Hematopoietic multipotent progenitor cell treated with erythropoietin and hydrocortisone succinate and interleukin-3 and kit ligand, for 4 days (in vitro differentiated cells): Measurements from ENCODE around the gene ASTN1.

Experiments used
- DNase-seq: peaks from one replicate; pipeline ENCODE4 v3.0.0-alpha.2; 2015

Gene ASTN1

DNA sequence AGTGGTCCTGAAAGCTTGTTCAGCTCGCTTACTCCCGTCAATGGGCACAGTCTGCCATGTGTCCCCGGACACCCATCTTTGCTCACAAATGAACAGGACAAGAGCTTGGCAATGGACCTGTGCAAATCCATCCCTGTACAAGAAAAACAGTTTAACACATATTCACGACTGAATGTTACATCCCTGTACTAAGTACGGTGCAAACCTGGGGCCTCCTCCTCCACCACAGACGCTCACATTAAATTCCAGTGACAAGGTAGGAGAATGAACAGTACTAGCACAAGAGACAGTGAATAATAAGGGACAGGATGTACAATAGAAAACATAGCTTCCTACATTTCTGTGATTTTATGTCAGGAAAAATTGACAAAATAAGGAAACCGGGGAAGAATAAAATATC lies 187.7 kb downstream of the ASTN1 start:
- no peak for DNase-seq

DNA sequence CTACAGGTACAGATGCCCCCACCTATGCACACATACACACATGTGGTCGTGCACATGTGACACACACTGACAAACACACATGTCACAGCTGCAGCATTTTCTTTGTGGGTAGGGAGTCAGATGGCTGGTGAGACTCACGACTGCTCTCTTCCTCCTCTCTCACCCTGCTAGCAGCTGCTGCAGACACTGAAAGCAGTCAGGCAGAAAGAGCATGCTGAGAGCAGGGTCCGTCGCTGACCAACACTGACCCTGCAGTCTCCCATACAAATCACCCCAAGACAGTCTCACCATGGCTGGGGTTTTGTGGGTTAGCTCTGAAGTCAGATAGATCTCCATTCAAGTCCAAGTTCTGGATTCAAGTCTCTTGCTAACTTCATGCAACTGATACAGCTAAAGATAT lies 188.3 kb downstream of the ASTN1 start:
- no peak for DNase-seq

DNA sequence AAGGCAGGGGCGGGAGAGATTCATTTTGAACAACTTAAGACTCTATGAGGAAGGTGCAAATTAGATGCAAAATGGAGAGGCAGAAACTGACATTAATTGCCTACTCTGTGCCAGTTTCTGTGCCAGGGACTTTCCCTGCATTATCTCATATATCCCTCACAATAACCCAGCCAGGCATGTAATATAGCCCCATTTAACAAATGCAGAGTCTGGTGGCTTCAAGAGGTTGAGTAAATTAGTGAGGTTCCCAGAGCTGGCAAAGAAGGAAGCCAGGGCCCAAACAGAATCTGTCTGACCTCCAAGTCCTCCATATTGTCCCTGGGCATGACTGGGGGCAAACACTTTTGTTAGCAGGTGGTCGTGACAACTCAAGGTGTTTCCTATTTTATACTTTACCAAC lies 199.8 kb downstream of the ASTN1 start:
- DNase-seq = no peak

DNA sequence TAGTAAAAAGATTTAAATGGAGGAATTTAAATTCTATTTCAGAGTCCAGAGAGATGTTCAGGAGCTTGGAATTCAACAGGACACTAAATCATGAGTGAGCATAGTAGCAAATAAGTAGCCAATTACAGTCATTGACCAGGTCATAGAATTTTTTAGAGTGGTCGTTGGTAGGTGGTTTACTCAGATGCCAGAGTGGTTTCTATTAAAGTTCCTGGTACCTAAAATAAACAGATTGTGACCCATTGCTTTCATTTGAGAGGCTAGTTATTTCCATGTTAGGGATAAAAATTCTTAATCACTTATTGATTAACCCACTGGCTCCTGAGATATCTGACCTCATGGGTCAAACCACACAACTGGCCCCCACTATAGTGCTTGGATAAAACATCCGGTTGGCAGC lies 201.3 kb downstream of the ASTN1 start:
- DNase-seq = no peak

DNA sequence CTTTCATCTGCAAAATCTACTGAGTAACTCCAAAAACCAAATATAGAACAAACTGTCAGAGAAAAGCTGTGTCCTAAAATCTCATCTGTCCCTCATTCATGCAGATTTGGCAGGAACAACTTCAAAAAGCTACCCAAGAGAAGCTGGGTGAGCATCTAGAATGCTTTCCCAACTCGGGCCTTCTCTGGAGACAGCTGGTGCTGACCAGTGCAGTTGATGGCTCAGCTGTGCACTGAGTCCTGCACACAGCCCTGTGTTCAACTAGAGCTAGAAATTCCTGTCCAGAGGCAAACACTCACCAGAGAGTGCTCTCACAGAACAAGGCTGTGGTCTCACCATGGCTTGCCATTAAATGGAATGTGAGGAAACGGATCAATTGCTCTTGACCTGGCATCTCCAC lies 202.8 kb downstream of the ASTN1 start:
- no peak for DNase-seq

DNA sequence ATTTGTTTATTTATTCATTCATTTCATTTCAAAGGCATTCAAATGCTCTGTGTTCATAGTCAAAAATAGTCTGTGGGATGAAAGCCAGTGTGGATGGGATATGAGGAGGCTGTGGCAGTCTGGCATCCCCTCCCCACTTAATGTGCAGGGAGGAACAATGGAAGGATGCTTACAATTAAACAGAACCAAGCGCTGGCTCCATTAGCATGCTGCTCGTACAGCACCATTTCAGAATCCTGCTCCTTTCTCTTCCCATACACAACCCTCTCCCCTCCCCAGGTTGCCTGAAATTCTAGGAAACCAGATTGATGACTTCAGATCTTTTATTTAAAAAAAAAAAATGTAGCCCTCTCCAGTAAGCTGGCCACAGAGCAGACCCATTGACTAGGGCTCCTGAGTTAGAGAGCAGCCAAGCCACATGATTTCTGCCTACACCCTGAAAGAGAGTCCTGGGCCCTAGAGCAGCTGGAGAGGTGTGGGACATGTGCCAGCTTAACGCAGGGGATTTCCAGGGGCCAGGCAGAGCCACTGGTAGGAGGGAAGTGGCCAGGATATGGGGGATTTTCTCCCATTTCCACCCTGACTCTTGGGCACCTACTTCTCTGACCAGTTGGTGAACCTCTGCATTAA lies 205.2 kb downstream of the ASTN1 start:
- no peak for DNase-seq

DNA sequence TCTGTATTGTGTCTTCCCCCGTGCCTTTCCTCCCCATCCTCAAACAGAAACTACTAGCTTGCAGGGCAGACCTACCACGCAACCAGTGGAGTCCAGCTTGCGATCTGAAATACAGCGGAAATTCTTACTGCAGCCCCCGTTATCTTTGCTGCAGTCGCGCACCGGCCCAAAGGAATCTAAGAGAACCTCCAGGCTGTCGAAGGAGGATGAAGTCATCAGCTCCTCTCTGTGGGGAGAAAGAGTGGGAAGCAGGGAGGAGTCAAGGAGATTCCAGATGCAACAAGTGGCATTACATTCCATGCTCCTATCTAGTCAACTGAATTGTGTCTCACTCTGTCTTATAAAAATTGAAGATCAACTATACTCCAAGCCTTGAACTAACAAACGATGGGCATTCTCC lies 206.9 kb downstream of the ASTN1 start:
- no peak for DNase-seq

DNA sequence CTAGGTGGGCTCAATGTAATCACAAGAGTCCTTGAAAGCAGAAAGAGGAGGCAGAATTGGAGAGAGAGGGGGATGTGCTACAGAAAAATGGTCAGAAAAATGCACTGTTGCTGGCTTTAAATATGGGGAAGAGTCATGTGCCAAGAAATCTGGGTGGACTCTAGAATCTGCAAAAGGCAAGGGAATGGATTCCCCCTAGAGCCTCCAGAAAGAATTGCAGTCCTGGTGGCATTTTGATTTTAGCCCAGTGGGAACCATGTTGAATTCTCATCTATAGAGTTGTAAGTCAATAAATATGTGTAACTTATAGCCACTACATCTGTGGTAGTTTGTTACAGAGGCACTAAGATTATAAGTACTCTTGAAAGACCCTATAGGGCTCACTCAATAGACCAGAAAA lies 210.3 kb downstream of the ASTN1 start:
- peak; percentile 2 for DNase-seq

DNA sequence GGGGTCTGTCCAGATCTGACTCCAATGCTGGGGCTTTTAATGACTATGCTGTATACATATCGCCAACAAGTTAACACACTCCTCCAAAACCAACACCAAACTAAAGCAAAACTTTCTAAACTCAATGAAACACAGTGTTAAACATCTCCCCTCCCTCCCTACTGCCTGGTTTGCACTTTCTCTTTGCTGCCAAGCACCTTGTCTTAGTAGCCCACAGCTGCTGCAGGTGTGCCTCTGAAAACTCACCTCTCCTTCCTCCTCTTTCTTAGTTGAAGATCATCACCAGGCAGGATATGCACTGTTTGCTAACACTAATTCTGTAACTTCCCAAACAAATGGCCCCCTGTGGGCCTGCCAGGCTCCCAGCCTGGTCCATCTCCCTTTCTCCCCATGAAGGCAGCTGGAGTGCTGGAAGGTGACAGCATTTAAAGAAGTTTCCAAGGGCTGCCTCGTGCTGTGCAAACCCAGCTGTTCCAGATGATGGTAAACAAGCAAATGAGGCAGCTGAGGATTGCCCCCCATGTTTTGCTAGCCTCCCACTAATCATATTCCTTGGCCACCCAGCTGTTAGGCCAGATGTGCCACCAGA lies 213.7 kb downstream of the ASTN1 start:
- no peak for DNase-seq

DNA sequence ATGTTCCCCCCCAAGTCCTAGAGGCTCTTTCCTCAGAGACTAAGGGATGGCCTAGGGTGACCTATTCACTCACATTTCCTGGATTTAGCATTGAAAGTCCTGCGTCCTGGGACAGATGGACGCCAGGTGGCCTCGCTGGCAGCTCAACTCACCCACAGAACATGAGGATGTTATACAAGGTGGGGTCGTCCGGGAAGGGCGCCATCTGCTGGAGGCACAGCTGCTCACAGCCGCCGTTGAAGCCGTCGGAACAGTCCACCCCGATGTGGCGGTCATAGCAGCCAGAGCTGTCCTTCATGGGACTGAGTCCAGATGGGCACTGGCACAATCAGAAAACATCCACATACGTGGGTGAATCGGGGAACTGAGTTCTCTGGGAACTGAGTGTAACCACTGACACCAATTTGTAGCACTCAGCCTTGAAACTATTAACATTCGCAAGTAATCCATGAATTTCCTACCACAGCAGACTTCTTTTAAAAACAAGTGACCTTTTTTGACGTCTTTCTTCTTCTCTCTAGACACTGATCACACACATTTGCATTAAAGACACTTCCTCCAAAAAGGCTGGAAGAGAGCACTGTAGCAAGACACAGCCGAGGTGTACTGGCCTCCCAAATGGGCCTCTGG lies 215.4 kb downstream of the ASTN1 start:
- DNase-seq = peak; percentile 63

DNA sequence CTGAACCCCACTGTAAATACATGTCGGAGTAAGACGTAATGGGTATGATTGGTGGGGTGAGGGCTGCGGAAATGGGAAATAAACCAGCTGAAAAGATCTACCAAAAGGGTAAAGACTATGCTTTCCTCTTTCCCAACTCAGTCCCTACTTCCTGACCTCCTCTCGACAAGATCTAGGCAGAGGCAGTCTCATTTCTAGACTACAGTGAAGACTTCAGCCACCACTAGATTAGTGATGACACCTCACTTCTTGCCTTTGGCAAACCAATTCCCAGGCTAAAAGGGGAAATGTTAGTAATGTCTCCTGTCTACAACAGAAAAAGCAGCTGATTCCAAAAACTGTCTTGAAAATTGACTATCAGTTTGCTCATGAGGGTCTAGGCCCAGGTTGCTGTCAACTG lies 219.9 kb downstream of the ASTN1 start:
- DNase-seq = no peak

DNA sequence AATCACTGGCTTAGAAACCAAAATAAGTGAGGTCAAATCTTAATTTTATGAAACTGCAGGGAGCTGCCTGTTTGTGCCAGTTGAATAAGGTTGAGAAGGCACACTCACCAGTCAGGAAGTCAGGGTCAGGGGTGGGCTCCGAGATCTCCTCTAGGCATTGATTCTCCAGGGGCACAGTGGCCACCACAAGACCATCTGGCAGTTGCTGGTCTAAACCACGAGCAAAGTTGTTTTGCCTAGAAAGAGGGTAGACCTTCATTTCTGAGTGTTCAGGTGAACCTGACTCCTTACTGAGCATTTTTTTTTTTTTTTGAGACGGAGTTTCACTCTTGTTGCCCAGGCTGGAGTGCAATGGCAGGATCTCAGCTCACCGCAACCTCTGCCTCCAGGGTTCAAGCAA lies 220.7 kb downstream of the ASTN1 start:
- DNase-seq = no peak

DNA sequence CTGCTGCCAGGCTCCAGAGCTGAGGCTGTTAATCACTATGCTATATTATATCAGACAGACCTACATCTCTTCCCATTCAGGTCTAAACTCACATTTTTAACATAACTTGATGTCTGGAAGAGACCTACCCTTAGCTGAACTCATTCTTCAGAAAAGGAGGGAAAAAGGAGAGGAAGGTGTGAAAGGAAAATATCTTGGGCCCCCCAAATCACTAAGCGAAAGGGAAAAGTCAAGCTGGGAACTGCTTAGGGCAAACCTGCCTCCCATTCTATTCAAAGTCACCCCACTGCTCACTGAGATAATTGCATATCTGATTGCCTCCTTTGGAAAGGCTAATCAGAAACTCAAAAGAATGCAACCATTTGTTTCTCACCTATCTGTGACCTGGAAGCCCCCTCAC lies 222.2 kb downstream of the ASTN1 start:
- no peak for DNase-seq

DNA sequence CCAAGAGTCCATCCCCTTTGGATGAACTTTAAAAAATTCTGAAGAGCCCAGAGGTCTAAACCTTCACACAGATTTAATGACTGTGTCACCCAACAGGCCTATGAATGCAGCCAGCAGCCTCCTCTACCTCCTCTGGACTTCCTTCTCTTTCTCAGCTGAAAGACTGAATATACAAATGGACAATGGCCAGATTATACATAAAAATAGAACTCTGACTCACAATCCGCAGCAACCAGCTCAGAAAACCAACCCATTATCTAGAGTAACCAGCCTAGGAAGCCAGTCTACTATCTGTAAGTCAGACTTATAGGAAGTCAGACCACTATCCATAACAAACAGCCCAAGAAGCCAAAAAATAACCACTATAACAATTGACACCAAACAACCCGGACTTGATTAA lies 224.5 kb downstream of the ASTN1 start:
- no peak for DNase-seq

DNA sequence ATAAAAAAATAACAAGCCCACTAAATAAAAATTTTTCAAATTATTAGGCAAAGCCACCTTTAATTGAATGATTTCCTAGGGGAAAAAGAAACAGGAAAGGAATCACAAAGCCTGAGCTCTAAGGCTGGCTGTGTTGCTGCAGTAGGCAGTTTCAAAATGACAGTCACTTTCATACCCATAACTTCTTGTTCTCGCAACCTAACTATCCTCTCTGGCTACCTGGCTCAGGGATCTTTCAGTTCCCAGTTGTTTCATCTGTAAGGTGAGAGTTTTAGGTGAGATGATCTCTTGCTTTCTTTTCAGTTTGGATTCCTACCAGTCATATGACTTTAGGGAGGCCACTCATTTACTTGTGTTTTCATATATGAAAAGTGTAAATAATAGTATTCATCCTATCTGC lies 226.1 kb downstream of the ASTN1 start:
- no peak for DNase-seq

DNA sequence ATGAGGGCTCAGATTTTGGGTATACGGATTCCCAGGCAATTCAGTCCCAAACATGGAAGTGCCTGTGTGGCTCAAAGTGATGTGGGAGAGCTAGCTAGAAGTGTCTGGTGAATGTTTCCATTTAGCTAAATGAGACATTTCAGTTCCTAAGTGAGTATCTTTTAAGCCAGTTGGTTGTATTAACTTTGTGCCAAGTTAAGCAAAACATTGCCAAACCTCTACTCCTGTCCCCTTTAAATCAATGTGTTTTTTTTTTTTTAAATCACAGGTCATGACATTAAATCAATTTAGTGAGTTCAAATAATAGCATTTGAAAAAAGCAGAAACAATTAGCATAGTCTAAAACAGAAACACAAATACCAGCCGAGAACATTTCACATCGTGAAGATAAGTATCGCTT lies 230.1 kb downstream of the ASTN1 start:
- no peak for DNase-seq

DNA sequence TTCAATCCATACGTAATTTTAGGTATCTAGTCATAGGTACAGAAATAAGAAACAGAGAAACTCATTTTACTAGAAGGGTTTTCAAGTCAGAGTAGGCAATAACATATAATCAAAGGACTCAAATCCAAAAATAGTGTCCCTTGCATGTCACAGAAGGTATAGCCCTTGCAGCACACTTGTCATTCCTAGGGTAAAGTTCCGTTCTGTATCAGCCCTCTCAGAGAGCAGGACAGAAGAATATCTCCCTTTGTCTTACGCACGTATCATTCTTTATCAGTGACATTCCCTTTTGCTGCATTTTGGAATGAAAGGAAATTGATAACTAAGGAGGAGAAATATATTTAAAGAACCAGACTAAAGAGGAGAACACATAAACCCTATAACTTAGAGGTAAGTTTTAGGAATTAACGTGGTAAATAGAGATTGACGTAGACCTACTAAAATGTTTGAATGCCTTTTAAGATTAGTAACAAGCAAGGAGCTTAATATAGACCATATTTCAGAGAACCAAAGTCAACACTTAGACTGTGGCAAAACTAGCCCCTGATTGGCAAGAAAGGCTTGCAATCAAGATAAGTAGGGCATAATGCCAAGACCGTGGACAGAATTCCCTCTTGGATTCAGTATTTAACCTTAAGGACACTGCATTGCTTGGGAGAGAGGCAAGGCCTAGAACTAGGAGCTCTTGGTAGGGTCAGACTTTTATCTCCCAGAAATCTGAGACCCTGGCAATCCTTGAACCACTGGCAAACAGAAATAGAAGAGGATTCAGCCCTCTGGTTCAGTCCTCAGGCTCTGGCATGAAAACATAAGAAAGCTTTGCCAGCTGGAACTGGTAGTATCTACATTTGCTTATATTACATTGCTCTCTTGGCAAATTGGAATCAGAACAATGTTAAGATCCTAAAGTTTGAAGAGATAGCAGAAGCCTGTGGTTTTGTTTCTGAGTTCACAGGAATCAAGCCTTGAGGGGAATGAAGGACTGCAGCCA lies 232.1 kb downstream of the ASTN1 start:
- DNase-seq = no peak

DNA sequence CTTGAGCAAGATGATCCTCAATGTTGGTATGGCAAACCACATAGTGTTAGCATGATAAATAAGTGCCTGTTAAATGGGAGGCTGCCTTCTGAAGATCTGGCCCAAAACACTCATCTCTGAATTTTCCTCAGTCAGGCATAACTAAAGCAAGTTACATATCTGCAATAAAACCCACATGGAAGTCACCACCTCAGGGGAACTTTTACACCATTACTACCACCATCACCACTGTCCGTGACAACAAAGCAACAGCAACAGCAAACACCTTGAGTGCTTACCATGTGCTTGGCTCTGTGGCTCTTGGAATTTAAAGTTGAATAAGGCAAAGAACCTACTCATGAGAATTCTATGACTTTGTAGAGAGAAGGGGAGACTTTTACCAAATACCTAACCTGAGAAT lies 233.0 kb downstream of the ASTN1 start:
- DNase-seq = no peak

DNA sequence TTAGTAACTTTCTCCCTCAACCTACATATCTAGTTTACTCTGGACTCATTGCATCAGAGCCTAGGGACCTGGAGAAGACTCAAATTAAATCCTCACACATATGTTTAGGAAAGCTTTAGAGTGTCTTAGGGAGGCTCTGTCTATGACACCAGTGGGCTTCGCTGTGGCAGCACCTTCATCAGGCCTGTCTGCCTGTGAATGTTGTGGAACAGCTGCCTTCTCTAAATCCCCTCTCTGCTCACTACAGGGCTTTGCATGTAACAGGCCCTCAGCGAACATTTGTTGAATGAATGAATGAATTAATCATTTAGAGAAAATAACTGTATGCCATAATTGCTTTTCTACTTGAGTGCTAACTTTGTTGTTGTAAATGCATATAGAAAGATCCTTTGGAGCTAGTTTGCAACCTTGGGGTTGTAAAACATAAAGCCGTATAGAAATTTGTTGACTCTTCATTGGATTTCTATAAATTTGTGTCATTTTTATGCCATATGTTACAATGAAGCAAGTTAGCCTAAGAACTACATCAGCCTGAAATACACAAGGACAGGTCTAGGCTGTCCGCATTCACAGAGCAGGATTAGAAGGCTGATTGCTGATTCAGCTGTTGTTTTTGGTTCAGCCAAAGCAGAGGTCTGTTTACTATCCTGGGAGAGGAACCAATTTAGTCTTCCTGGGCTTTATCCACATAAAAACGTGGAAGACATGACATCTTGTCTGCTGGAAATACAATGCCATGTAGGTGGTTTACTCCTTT lies 238.0 kb downstream of the ASTN1 start:
- no peak for DNase-seq

DNA sequence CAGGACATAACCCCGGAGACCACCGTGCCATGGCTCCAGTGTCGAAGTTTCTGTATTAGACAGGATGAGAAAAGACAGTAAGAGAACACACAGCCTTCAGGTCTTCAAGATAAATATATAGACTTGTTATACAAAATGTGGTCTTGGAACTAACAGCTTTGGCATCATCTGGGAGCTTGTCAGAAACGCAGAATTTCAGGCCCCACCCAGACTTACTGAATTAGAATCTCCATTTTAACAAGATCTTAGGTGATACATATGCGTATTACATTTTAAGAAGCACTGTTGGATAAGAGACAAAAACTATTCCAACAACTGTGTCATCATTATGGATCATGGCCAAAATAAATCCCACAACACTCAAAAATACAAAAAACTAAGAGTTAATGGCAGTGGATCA lies 239.3 kb downstream of the ASTN1 start:
- no peak for DNase-seq

DNA sequence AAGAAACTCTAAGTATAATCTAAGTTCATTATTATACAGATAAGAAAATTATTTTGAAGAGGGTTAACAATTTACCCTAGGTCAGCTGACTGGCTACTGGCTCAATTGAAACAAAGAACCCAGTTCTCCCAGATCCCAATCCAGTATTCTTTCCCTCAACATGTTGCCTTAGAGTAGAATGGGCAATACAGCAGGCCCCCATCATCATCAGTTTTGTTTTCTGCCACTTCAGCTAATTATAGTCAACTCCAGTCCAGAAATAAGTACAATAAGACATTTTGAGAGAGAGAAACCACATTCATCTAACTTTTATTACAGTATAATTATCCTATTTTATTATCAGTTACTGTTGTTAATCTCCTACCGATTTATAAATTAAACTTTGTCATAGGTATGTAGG lies 241.2 kb downstream of the ASTN1 start:
- DNase-seq = no peak
